Suprapubic skin (tissue), 4 donors: ENCODE results near the gene GNG10. TPM values are rescaled to one million over a fixed set of nuclear protein-coding genes. Genes with fewer than 3 reads are reported as not detected.

ENCODE experiments used
- DNase-seq, 2 donors: peaks; one replicate each; pipeline ENCODE4 v3.0.0-alpha.2; 2019; ENCODE audit warnings: low spot score in 2 of 2
- H3K27ac ChIP-seq: fragments of 200-600 bp; sonication (generic); one replicate; pipeline ENCODE4 v1.5.1; 2019
- H3K27me3 ChIP-seq: fragments of 200-600 bp; sonication (generic); one replicate; pipeline ENCODE4 v1.5.1; 2019
- H3K36me3 ChIP-seq: fragments of 200-600 bp; sonication (generic); one replicate; pipeline ENCODE4 v1.5.1; 2019
- H3K4me1 ChIP-seq: fragments of 200-600 bp; sonication (generic); one replicate; pipeline ENCODE4 v1.5.1; 2019
- H3K4me3 ChIP-seq: fragments of 200-600 bp; sonication (generic); one replicate; pipeline ENCODE4 v1.5.1; 2019; ENCODE audit warnings: mild to moderate bottlenecking
- H3K9me3 ChIP-seq: fragments of 200-600 bp; sonication (generic); one replicate; pipeline ENCODE4 v1.5.1; 2019
- EP300 ChIP-seq: sonication (generic); formaldehyde crosslinking; IDR thresholded peaks from one replicate; pipeline ENCODE4 v1.6.1; 2017; ENCODE audit warnings: antibody characterized with exemption
- POLR2A ChIP-seq, 2 donors: fragments of 450-650 bp; IDR thresholded peaks; one replicate each; pipeline ENCODE4 v1.6.1; 2017; ENCODE audit warnings: antibody characterized with exemption in 2 of 2, mild to moderate bottlenecking in 2 of 2, moderate library complexity in 2 of 2
- POLR2AphosphoS5 ChIP-seq, 3 donors: sonication (generic); formaldehyde crosslinking; IDR thresholded peaks; one replicate each; pipeline ENCODE4 v1.6.1; 2017; ENCODE audit warnings: antibody characterized with exemption in 3 of 3
- WGBS: methylation state at CpG from one replicate; pipeline ENCODE4 v1.1.5; 2018; 5-methylcytosine and 5-hydroxymethylcytosine counted together
- total RNA-seq, 4 donors: library from RNA; depleted of rRNA; stranded (reverse); fragments of >200 nt; gene quantifications; one replicate each; pipeline ENCODE4 v1.1.0, GENCODE V29; 2016
- TF ChIP-seq, protein P1 (sequence below), 2 donors: fragments of 200-600 bp in 1 of 2; fragments of 450-650 bp in 1 of 2; sonication (generic) in 1 of 2; IDR thresholded peaks; one replicate each; pipeline ENCODE4 v1.5.1; 2016 to 2019; ENCODE audit warnings: antibody characterized with exemption in 2 of 2, mild to moderate bottlenecking in 1 of 2, moderate library complexity in 1 of 2

GNG10 gene
- total RNA-seq, 4 donors from 2014 or later, result 15.1 to 21.6 (median 19.1) TPM

- no peaks in the 10 kb centered on the region for H3K9me3 ChIP-seq
- H3K4me3 ChIP-seq, result no peak overlapping the region
- no peak overlapping the region for H3K27ac ChIP-seq
- TF ChIP-seq EP300 (no peak), POLR2AphosphoS5 (IDR thresholded peaks at IDR 0.05) (no peak), POLR2A (IDR thresholded peaks at IDR 0.05) (no peak)
- TF ChIP-seq, protein P1, sequence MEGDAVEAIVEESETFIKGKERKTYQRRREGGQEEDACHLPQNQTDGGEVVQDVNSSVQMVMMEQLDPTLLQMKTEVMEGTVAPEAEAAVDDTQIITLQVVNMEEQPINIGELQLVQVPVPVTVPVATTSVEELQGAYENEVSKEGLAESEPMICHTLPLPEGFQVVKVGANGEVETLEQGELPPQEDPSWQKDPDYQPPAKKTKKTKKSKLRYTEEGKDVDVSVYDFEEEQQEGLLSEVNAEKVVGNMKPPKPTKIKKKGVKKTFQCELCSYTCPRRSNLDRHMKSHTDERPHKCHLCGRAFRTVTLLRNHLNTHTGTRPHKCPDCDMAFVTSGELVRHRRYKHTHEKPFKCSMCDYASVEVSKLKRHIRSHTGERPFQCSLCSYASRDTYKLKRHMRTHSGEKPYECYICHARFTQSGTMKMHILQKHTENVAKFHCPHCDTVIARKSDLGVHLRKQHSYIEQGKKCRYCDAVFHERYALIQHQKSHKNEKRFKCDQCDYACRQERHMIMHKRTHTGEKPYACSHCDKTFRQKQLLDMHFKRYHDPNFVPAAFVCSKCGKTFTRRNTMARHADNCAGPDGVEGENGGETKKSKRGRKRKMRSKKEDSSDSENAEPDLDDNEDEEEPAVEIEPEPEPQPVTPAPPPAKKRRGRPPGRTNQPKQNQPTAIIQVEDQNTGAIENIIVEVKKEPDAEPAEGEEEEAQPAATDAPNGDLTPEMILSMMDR (IDR thresholded peaks at IDR 0.05), result no peak
- no peaks in the 10 kb centered on the region for H3K27me3 ChIP-seq
- no peaks in the 10 kb centered on the region for H3K4me1 ChIP-seq
- peaks cover 23% of the 10 kb centered on the region for H3K36me3 ChIP-seq
- 92% methylated on average over 4 of the region's 4 CpGs for WGBS
- DNase-seq, result no peak
Measured at GRCh38 chr9:111649016-111649415, 12.4 kb upstream of the GNG10 start.

- TF ChIP-seq POLR2AphosphoS5 (IDR thresholded peaks at IDR 0.05) (no peak), POLR2A (IDR thresholded peaks at IDR 0.05) (no peak), EP300 (no peak)
- TF ChIP-seq, protein P1 (IDR thresholded peaks at IDR 0.05), result no peak
- Histone ChIP-seq H3K27me3 (no peaks in the 10 kb centered on the region), H3K9me3 (no peaks in the 10 kb centered on the region), H3K4me3 (no peak overlapping the region), H3K36me3 (peaks cover 11% of the 10 kb centered on the region), H3K4me1 (peaks cover 7% of the 10 kb centered on the region), H3K27ac (no peak overlapping the region)
- no peak for DNase-seq
- 68% methylated on average over 6 of the region's 6 CpGs for WGBS
Measured at GRCh38 chr9:111657051-111657450, 4.4 kb upstream of the GNG10 start.

- Histone ChIP-seq H3K4me1 (peaks cover 22% of the 10 kb centered on the region), H3K4me3 (no peak overlapping the region), H3K27ac (no peak overlapping the region), H3K27me3 (no peaks in the 10 kb centered on the region), H3K9me3 (no peaks in the 10 kb centered on the region), H3K36me3 (peaks cover 8% of the 10 kb centered on the region)
- TF ChIP-seq, protein P1 (IDR thresholded peaks at IDR 0.05), result no peak
- no peak for TF ChIP-seq POLR2AphosphoS5 (IDR thresholded peaks at IDR 0.05)
- TF ChIP-seq EP300, result no peak
- no peak for TF ChIP-seq POLR2A (IDR thresholded peaks at IDR 0.05)
- DNase-seq, result no peak
- 54% methylated on average over 8 of the region's 8 CpGs for WGBS
Measured at GRCh38 chr9:111658943-111659342, 2.5 kb upstream of the GNG10 start.

- TF ChIP-seq POLR2A (IDR thresholded peaks at IDR 0.05) (no peak), EP300 (no peak), POLR2AphosphoS5 (IDR thresholded peaks at IDR 0.05) (no peak)
- TF ChIP-seq, protein P1 (IDR thresholded peaks at IDR 0.05), result no peak
- Histone ChIP-seq H3K4me1 (peaks cover 22% of the 10 kb centered on the region), H3K9me3 (no peaks in the 10 kb centered on the region), H3K27ac (no peak overlapping the region), H3K36me3 (peaks cover 4% of the 10 kb centered on the region), H3K27me3 (no peaks in the 10 kb centered on the region), H3K4me3 (no peak overlapping the region)
- 78% methylated on average over 3 of the region's 3 CpGs for WGBS
- no peak for DNase-seq
Measured at GRCh38 chr9:111659691-111660090, 1.7 kb upstream of the GNG10 start.

- no peaks in the 10 kb centered on the region for H3K27me3 ChIP-seq
- peak overlapping the region; percentile 82 for H3K4me3 ChIP-seq
- DNase-seq, result peak; percentile 68 to 81
- H3K9me3 ChIP-seq, result no peaks in the 10 kb centered on the region
- H3K27ac ChIP-seq, result peak overlapping the region; percentile 84
- no peak for TF ChIP-seq EP300
- TF ChIP-seq POLR2AphosphoS5 (IDR thresholded peaks at IDR 0.05), result no peak
- TF ChIP-seq, protein P1 (IDR thresholded peaks at IDR 0.05), result no peak
- no peak for TF ChIP-seq POLR2A (IDR thresholded peaks at IDR 0.05)
- H3K36me3 ChIP-seq, result peaks cover 4% of the 10 kb centered on the region
- peaks cover 22% of the 10 kb centered on the region for H3K4me1 ChIP-seq
- WGBS, result 2% methylated on average over 25 of the region's 57 CpGs
Measured at GRCh38 chr9:111661802-111662521, 557 bp downstream of the GNG10 start.
